Measurements from ENCODE around the gene DNAH8.

Gene DNAH8

DNA sequence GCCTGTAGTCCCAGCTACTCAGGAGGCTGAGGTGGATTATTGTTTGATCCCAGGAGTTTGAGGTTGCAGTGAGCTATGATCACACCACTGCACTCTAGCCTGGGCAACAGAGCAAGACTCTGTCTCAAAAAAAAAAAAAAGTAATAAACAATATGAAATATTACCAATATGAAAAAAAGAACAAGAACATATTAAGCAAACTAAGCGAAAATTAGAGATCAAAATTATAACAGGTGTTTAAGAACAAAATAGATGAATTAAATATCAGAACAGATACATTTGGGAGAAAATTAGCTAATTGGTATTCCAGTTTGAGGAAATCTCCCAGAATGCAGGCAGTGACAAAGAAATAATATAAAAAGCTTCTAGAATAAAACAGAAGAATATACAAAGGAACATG, 35.4 kb upstream of the DNAH8 start:
- TF ChIP-seq, protein P1, sequence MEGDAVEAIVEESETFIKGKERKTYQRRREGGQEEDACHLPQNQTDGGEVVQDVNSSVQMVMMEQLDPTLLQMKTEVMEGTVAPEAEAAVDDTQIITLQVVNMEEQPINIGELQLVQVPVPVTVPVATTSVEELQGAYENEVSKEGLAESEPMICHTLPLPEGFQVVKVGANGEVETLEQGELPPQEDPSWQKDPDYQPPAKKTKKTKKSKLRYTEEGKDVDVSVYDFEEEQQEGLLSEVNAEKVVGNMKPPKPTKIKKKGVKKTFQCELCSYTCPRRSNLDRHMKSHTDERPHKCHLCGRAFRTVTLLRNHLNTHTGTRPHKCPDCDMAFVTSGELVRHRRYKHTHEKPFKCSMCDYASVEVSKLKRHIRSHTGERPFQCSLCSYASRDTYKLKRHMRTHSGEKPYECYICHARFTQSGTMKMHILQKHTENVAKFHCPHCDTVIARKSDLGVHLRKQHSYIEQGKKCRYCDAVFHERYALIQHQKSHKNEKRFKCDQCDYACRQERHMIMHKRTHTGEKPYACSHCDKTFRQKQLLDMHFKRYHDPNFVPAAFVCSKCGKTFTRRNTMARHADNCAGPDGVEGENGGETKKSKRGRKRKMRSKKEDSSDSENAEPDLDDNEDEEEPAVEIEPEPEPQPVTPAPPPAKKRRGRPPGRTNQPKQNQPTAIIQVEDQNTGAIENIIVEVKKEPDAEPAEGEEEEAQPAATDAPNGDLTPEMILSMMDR (IDR thresholded peaks at IDR 0.05; ENCODE audit: control insufficient read depth, extremely low read depth, insufficient read depth): no peak
- no peak overlapping the region for H3K4me3 ChIP-seq (ENCODE audit: low read depth, low read length)
- DNase-seq (ENCODE audit: low read depth): no peak

DNA sequence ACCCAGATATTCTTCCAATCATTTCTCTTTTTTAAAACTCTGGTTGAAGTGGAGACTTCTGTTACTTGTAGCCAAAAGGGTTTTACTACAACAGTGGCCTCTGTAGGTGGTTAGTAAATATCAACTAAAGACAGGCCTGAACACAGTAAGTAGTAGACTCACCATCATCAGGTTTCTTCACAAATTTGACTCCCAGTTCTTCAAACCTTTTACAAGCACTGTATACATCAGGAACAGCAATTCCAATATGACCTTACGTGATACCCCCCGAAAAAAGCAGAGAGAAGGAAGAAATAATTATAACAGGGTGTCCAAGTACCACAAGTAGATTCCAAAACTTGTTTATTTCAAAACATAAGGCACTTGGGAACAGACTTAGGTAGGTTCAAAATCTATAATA, 33.3 kb upstream of the DNAH8 start:
- no peak for DNase-seq (ENCODE audit: low read depth)
- TF ChIP-seq, protein P1 (IDR thresholded peaks at IDR 0.05; ENCODE audit: control insufficient read depth, extremely low read depth, insufficient read depth): no peak
- no peak overlapping the region for H3K4me3 ChIP-seq (ENCODE audit: low read depth, low read length)

DNA sequence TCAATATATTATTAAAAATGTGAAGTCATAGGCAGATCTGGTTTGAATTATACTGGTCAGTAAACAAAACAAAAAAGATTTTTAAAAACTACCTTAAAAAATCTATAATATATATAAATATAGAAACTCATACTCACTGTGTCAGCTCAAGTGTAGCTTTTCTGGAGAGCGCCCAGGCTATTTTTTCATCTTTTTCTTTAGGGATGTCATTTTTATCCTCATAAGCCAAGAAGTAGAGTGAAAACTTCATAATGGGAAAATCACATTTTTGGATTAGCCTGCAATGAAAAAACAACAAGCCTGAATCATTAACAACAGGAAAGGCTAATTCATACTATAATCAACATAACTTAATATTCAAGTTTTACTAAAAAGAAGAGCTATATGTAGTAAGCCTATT, 30.9 kb upstream of the DNAH8 start:
- TF ChIP-seq, protein P1 (IDR thresholded peaks at IDR 0.05; ENCODE audit: control insufficient read depth, extremely low read depth, insufficient read depth): no peak
- H3K4me3 ChIP-seq (ENCODE audit: low read depth, low read length): no peak overlapping the region
- DNase-seq (ENCODE audit: low read depth): no peak

DNA sequence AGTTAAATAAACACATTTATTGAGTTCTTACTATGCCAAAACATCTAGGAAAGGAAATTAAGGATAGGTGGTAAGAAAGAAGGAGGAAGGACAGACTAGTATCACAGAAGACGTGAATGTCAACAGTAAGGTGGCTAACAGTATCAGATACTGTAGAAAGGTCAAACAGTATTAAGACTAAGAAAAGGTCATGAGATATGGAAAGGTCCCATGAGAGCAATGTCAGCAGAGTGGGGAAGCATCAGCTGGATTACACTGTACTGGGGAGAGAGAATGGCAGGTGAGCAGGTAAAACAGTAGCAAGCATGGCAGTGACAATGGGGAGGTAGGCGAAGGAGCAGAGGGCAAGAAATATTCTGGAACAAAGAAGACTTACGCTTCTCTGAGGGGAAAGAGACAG, 30.2 kb upstream of the DNAH8 start:
- TF ChIP-seq, protein P1 (IDR thresholded peaks at IDR 0.05; ENCODE audit: control insufficient read depth, extremely low read depth, insufficient read depth): no peak
- no peak for DNase-seq (ENCODE audit: low read depth)
- no peak overlapping the region for H3K4me3 ChIP-seq (ENCODE audit: low read depth, low read length)

DNA sequence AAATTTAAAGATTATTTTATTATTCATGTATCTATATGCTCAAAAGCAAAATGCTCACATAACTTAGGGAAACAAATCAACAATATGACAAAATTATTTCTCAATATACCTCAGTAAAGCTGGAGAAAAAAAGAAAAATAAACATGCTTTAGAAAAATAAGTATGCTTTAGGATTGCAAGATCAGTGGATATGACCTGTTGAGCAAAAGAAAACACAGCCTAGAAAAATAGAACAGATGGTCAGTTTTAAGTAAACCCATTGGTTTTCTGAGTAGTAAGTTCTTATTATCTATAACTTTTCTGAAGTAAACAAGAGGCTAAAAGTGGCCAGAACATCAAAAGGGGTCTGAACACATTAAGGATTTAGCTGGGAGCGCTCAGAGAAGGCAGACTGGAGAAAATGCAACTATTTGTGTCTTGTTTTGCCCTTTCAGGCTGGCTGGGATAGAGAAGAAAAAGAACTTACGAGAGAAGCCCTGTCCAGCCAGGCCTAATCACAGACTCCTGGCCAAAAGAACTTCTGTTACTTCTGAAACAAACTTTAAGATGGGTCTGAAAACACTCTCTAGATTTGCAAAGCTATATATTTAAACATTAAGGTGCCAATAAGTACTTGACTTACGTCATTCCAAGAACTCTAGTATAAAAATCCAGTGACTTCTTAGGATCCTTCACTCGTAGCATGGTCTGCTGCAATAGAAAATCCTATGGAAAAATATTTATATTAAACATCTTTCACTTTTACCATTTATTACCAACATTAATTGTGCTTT, 28.7 kb upstream of the DNAH8 start:
- DNase-seq (ENCODE audit: low read depth): no peak
- no peak overlapping the region for H3K4me3 ChIP-seq (ENCODE audit: low read depth, low read length)
- TF ChIP-seq, protein P1 (IDR thresholded peaks at IDR 0.05; ENCODE audit: control insufficient read depth, extremely low read depth, insufficient read depth): no peak

DNA sequence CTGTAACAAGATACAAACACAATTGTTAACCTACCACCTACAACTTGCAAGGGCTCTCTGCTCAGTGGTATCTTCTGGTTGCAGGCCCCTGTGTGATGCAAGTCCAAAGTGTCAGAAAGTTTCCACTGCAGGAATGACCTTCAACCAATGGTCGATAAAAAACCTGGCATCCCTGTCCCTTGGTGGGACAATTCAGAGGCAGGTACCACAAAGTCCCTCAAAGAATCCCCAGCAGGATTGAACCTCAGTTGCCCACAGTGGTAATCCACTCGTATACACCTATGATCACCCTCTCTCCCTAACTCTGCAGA, 28.1 kb upstream of the DNAH8 start:
- no peak for DNase-seq (ENCODE audit: low read depth)
- no peak overlapping the region for H3K4me3 ChIP-seq (ENCODE audit: low read depth, low read length)
- TF ChIP-seq, protein P1 (IDR thresholded peaks at IDR 0.05; ENCODE audit: control insufficient read depth, extremely low read depth, insufficient read depth): no peak

DNA sequence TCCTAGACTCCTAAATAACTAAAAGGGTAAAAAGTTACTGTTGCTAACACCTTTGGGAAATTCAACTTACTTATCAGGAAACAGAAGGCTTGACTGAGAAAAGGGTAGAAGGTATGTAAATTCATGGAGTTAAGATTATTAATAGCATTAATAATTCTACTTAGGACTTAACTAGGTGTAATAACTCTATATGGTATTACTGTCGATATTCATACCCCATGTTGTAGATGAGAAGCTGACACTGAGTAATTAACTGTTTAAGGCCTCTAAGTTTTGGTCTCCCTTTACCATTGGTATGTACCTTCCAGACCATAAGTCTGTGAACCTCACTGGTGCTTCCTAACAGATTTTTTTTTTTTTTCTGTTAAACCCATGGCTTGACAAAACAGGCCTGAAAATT, 27.6 kb upstream of the DNAH8 start:
- no peak for DNase-seq (ENCODE audit: low read depth)

More for the DNA sequence above, 27.6 kb upstream of the DNAH8 start:
- TF ChIP-seq, protein P1 (IDR thresholded peaks at IDR 0.05; ENCODE audit: control insufficient read depth, extremely low read depth, insufficient read depth): no peak
- no peak overlapping the region for H3K4me3 ChIP-seq (ENCODE audit: low read depth, low read length)

Data from LNCaP clone FGC (cell line).